ENCODE data around the gene TNIK.

Gene TNIK

GRCh38 chr3:171213178-171213577 is 247.0 kb downstream of the TNIK start:
- DNase-seq (ENCODE audit: low read depth, low spot score) = no peak
- ChIA-PET POLR2A (no interaction called here), CTCF (interaction anchor here (1.0 to 1.6 kb wide), 2 partner anchors 8 kb away, joined by 3 read pairs; no protein-coding TSS in a partner anchor)
- H3K4me3 ChIP-seq (ENCODE audit: low read depth, low read length) = no peak overlapping the region
- TF ChIP-seq CTCF (IDR thresholded peaks at IDR 0.05; ENCODE audit: insufficient read depth, low read length, missing control alignments) = no peak

GRCh38 chr3:171212648-171213047 is 247.6 kb downstream of the TNIK start:
- POLR2A ChIA-PET = no interaction called here
- DNase-seq (ENCODE audit: low read depth, low spot score) = no peak
- no peak overlapping the region for H3K4me3 ChIP-seq (ENCODE audit: low read depth, low read length)
- TF ChIP-seq CTCF (IDR thresholded peaks at IDR 0.05; ENCODE audit: insufficient read depth, low read length, missing control alignments) = no peak
- CTCF ChIA-PET = interaction anchor here (1.0 to 1.6 kb wide), 2 partner anchors 8 to 9 kb away, joined by 3 read pairs; no protein-coding TSS in a partner anchor

GRCh38 chr3:171206283-171206682 is 253.9 kb downstream of the TNIK start:
- POLR2A ChIA-PET = no interaction called here
- CTCF ChIA-PET = interaction anchor here (1.5 kb wide), 1 partner anchor 19 kb away, joined by 3 read pairs; no protein-coding TSS in a partner anchor
- H3K4me3 ChIP-seq (ENCODE audit: low read depth, low read length) = no peak overlapping the region
- no peak for DNase-seq (ENCODE audit: low read depth, low spot score)
- TF ChIP-seq CTCF (IDR thresholded peaks at IDR 0.05; ENCODE audit: insufficient read depth, low read length, missing control alignments) = no peak

GRCh38 chr3:171204942-171205341 is 255.3 kb downstream of the TNIK start:
- DNase-seq (ENCODE audit: low read depth, low spot score) = no peak
- ChIA-PET CTCF (interaction anchor here (1.5 kb wide), 1 partner anchor 8 kb away, joined by 3 read pairs; no protein-coding TSS in a partner anchor), POLR2A (no interaction called here)
- no peak overlapping the region for H3K4me3 ChIP-seq (ENCODE audit: low read depth, low read length)
- TF ChIP-seq CTCF (IDR thresholded peaks at IDR 0.05; ENCODE audit: insufficient read depth, low read length, missing control alignments) = no peak

- no peak for TF ChIP-seq CTCF (IDR thresholded peaks at IDR 0.05; ENCODE audit: insufficient read depth, low read length, missing control alignments)
- ChIA-PET CTCF (interaction anchor here (2.2 kb wide), 1 partner anchor 16 kb away, joined by 4 read pairs; no protein-coding TSS in a partner anchor), POLR2A (no interaction called here)
- DNase-seq (ENCODE audit: low read depth, low spot score) = no peak
- H3K4me3 ChIP-seq (ENCODE audit: low read depth, low read length) = no peak overlapping the region
Observed at GRCh38 chr3:171201825-171202224, 258.4 kb downstream of the TNIK start.

GRCh38 chr3:171200750-171201088 is 259.5 kb downstream of the TNIK start:
- POLR2A ChIA-PET = no interaction called here
- DNase-seq (ENCODE audit: low read depth, low spot score) = no peak
- no peak overlapping the region for H3K4me3 ChIP-seq (ENCODE audit: low read depth, low read length)
- TF ChIP-seq CTCF (IDR thresholded peaks at IDR 0.05; ENCODE audit: insufficient read depth, low read length, missing control alignments) = no peak
- CTCF ChIA-PET = interaction anchor here (0.9 kb wide), 1 partner anchor 13 kb away, joined by 3 read pairs; no protein-coding TSS in a partner anchor
